ENCODE results near the gene OLR1. TPM values are rescaled to one million over a fixed set of nuclear protein-coding genes. Genes with fewer than 3 reads are reported as not detected.
A peak's percentile ranks its signal among the peaks of the same experiment; 100 is the strongest.

The OLR1 gene
- total RNA-seq, 2 donors from 2014 or later, result 0.66 to 5.7 TPM

- Histone ChIP-seq H3K36me3 (replicated peaks in 1 of 2; ENCODE audit: insufficient read depth in 1 of 2, low read depth in 2 of 2) (no peaks in the 10 kb centered on the region), H3K4me1 (no peaks in the 10 kb centered on the region), H3K27ac (peak overlapping the region in 1 of 4 donors; percentile 73), H3K9me3 (no peaks in the 10 kb centered on the region), H3K27me3 (no peaks in the 10 kb centered on the region), H3K4me3 (no peak overlapping the region)
- intact Hi-C loops (cut with DNase I), result no loop called here
- no peak for DNase-seq
- WGBS, 2 donors, result 41 to 61% methylated on average over 2 of the region's 2 CpGs
- TF ChIP-seq, protein P1, sequence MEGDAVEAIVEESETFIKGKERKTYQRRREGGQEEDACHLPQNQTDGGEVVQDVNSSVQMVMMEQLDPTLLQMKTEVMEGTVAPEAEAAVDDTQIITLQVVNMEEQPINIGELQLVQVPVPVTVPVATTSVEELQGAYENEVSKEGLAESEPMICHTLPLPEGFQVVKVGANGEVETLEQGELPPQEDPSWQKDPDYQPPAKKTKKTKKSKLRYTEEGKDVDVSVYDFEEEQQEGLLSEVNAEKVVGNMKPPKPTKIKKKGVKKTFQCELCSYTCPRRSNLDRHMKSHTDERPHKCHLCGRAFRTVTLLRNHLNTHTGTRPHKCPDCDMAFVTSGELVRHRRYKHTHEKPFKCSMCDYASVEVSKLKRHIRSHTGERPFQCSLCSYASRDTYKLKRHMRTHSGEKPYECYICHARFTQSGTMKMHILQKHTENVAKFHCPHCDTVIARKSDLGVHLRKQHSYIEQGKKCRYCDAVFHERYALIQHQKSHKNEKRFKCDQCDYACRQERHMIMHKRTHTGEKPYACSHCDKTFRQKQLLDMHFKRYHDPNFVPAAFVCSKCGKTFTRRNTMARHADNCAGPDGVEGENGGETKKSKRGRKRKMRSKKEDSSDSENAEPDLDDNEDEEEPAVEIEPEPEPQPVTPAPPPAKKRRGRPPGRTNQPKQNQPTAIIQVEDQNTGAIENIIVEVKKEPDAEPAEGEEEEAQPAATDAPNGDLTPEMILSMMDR (IDR thresholded peaks at IDR 0.05), result no peak
- no peak for TF ChIP-seq POLR2A (IDR thresholded peaks at IDR 0.05)
- ATAC-seq, result no peak
Observed at GRCh38 chr12:10131111-10131690, 40.7 kb downstream of the OLR1 start.

DNA sequence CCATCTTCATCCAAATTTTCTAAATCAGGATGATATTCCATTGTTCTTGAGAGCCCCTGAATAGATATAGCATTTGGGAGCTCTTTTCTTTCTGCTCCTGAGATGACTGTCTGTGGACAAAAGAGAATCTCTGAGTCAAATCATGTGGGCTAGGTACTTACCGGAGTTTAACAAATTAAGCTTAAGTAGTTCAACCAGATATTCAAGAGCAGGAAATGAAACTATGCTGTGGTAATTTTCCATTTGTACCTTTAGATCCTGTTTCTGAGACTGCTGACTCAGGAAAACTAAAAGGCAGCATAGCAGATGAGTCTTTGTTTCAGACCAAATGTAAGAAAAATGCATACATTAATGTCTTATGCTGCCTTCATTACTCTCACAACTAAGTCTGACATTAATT is 41.9 kb downstream of the OLR1 start, which contains the start of gene CLEC7A:
Gene CLEC7A, minus strand, starts transcription at position 158 of the 400 bp plus-strand sequence. Its CDS starts 117 bp downstream, at position 41.
- Histone ChIP-seq H3K27ac (peak within 1 kb of the TSS in 1 of 4 donors; percentile 73), H3K4me3 (no peak within 1 kb of the TSS), H3K36me3 (replicated peaks in 1 of 2; ENCODE audit: insufficient read depth in 1 of 2, low read depth in 2 of 2) (no peaks in the 10 kb centered on the region), H3K9me3 (no peaks in the 10 kb centered on the region), H3K27me3 (no peaks in the 10 kb centered on the region), H3K4me1 (no peaks in the 10 kb centered on the region)
- intact Hi-C loops (cut with DNase I), result no loop called here
- ATAC-seq (no peak), DNase-seq (no peak)
- TF ChIP-seq, protein P1 (IDR thresholded peaks at IDR 0.05), result no peak
- TF ChIP-seq POLR2A (IDR thresholded peaks at IDR 0.05), result peak in 2 of 3 donors; percentile 14 to 52
- 32 to 67% methylated on average over 1 of the region's 1 CpG for WGBS, 2 donors

GRCh38 chr12:10128687-10129086 is 43.2 kb downstream of the OLR1 start:
- peak overlapping the region in 1 of 4 donors; percentile 73 for H3K27ac ChIP-seq
- intact Hi-C loops (cut with DNase I), result no loop called here
- H3K27me3 ChIP-seq, result no peaks in the 10 kb centered on the region
- WGBS, 2 donors, result 47 to 54% methylated on average over 5 of the region's 5 CpGs
- H3K4me3 ChIP-seq, result no peak overlapping the region
- DNase-seq, result peak in 1 of 4 donors; percentile 56
- ATAC-seq, result no peak
- H3K9me3 ChIP-seq, result no peaks in the 10 kb centered on the region
- H3K36me3 ChIP-seq (replicated peaks in 1 of 2; ENCODE audit: insufficient read depth in 1 of 2, low read depth in 2 of 2), result no peaks in the 10 kb centered on the region
- peak in 1 of 3 donors; percentile 60 for TF ChIP-seq POLR2A (IDR thresholded peaks at IDR 0.05)
- TF ChIP-seq, protein P1 (IDR thresholded peaks at IDR 0.05), result no peak
- no peaks in the 10 kb centered on the region for H3K4me1 ChIP-seq

DNA sequence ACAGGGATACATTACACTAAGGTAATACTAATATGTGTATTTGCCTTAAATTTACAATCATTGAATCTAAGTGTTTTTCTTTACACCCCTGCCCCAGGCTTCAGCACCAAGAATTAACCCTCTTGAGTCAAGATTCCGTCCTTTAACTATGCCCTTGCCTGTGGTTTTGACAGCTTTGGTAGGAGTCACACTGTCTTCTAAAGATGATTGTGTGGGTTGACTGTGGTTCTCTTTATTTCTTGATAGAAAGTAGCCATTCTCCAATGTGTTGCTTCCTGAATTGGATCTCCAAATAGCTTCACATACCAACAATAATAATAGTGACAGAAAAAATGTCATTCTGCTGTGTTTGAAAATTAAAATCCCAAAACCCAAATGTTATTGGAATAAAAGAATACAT is 45.5 kb downstream of the OLR1 start:
- no peak overlapping the region for H3K4me3 ChIP-seq
- H3K36me3 ChIP-seq (replicated peaks in 1 of 2; ENCODE audit: insufficient read depth in 1 of 2, low read depth in 2 of 2), result no peaks in the 10 kb centered on the region
- 44 to 56% methylated on average over 1 of the region's 1 CpG for WGBS, 2 donors
- intact Hi-C loops (cut with DNase I), result no loop called here
- no peak for ATAC-seq
- H3K9me3 ChIP-seq, result no peaks in the 10 kb centered on the region
- H3K27me3 ChIP-seq, result no peaks in the 10 kb centered on the region
- no peak overlapping the region for H3K27ac ChIP-seq
- H3K4me1 ChIP-seq, result no peaks in the 10 kb centered on the region
- no peak for DNase-seq
- TF ChIP-seq, protein P1 (IDR thresholded peaks at IDR 0.05), result no peak
- no peak for TF ChIP-seq POLR2A (IDR thresholded peaks at IDR 0.05)

- Histone ChIP-seq H3K4me3 (no peak overlapping the region), H3K4me1 (no peaks in the 10 kb centered on the region), H3K36me3 (replicated peaks in 1 of 2; ENCODE audit: insufficient read depth in 1 of 2, low read depth in 2 of 2) (no peaks in the 10 kb centered on the region), H3K27ac (no peak overlapping the region), H3K27me3 (no peaks in the 10 kb centered on the region), H3K9me3 (no peaks in the 10 kb centered on the region)
- intact Hi-C loops (cut with DNase I), result no loop called here
- WGBS, 2 donors, result 52 to 56% methylated on average over 4 of the region's 4 CpGs
- DNase-seq, result no peak
- TF ChIP-seq, protein P1 (IDR thresholded peaks at IDR 0.05), result no peak
- no peak for ATAC-seq
Observed at GRCh38 chr12:10122689-10123088, 49.2 kb downstream of the OLR1 start.
